Stimulated activated CD4-positive, alpha-beta T cell treated with anti-CD3 and anti-CD28 coated beads, Interleukin-2, amount 100 ng/mL, for 48 hours (primary cell): ENCODE measurements around the gene SNAPC5.

ENCODE experiments used
- DNase-seq, 2 donors: peaks; one replicate each; pipeline ENCODE4 v3.0.0-alpha.2; 2020

Gene SNAPC5

DNA sequence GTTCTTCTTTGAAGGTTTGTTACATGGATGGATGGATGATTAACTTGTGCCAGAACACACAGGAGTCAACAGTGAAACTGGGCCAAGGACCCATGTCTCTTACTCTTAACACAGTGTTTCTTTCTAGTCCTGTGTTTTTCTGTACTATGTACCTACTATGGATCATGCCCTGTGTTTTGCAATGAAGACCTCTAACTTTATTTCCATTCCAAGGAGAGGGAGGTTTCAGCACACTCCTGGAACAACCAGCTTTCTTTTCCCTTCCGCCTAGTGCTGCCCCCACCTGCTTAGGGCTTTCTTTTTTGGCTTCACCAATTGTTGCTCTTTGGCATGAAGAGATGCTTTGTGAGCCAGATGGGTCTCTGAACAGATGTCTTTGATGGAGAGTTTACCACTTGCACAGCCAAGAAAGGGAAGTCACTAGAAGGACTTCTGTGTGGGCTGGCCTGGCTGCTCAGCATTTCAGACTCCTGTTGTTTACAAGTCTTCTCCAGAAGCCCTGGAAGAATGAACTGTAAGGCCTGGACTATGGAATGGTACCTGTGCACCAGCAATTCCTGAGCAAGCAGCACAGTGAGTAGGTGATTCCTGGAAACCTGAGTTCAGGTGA lies 44.5 kb downstream of the SNAPC5 start:
- DNase-seq, result no peak

DNA sequence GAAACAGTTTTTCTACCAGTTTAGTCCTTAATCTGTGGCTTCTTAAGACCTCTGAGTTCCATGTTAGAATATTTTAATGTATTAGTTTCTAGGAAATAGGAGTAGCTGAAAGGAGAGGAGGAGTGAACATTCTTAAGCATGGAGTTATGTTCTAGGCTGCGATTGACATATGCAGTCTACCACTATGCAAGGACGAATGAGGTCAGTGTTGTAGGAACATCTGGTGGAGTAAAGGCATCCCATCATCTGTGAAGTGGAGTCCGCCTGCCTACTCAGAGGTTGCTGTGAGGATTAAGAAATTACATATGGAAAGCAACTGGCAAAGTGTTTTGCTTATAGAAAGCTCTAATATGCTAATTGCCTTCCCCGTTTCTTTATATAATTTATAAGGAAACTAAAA lies 45.1 kb downstream of the SNAPC5 start:
- DNase-seq, result no peak
